Ascending aorta (tissue), 2 donors: ENCODE data around the gene TMEM269. TPM values are rescaled to one million over a fixed set of nuclear protein-coding genes. Genes with fewer than 3 reads are reported as not detected.

Experiments used
- DNase-seq, 2 donors: peaks; one replicate each; pipeline ENCODE4 v3.0.0-alpha.2; 2019; ENCODE audit warnings: low spot score in 2 of 2
- H3K27ac ChIP-seq, 2 donors: fragments of 200-600 bp; sonication (generic); one replicate each; pipeline ENCODE4 v1.5.1; 2016 to 2017; ENCODE audit warnings: mild to moderate bottlenecking in 1 of 2
- H3K27me3 ChIP-seq: fragments of 200-600 bp; sonication (generic); one replicate; pipeline ENCODE4 v1.5.1; 2017
- H3K36me3 ChIP-seq, 2 donors: fragments of 200-600 bp; sonication (generic); one replicate each; pipeline ENCODE4 v1.5.1; 2016
- H3K4me1 ChIP-seq, 2 donors: fragments of 200-600 bp; sonication (generic); one replicate each; pipeline ENCODE4 v1.5.1; 2016 to 2017; ENCODE audit warnings: mild to moderate bottlenecking in 1 of 2
- H3K4me3 ChIP-seq, 2 donors: fragments of 200-600 bp; sonication (generic); one replicate each; pipeline ENCODE4 v1.5.1; 2016 to 2017; ENCODE audit warnings: mild to moderate bottlenecking in 1 of 2
- H3K9me3 ChIP-seq, 2 donors: fragments of 200-600 bp; sonication (generic); one replicate each; pipeline ENCODE4 v1.5.1; 2016
- CTCF ChIP-seq, 3 experiments: fragments of 200-600 bp in 2 of 3; fragments of 450-650 bp in 1 of 3; sonication (generic) in 2 of 3; IDR thresholded peaks; one replicate each; pipeline ENCODE4 v1.5.1; 2016 to 2019; ENCODE audit warnings: antibody characterized with exemption in 3 of 3, mild to moderate bottlenecking in 1 of 3, moderate library complexity in 1 of 3
- intact Hi-C: fragments of 100-400 bp; cut with DNase I; formaldehyde crosslinking; loops from one replicate; pipeline ENCODE4 v1.15.1; 2023
- total RNA-seq: library from RNA; depleted of rRNA; stranded (reverse); fragments of >200 nt; gene quantifications from one replicate; pipeline ENCODE4 v1.1.0, GENCODE V29; 2016

Gene TMEM269
- total RNA-seq, 1 donor from 2014 or later, result not detected

DNA sequence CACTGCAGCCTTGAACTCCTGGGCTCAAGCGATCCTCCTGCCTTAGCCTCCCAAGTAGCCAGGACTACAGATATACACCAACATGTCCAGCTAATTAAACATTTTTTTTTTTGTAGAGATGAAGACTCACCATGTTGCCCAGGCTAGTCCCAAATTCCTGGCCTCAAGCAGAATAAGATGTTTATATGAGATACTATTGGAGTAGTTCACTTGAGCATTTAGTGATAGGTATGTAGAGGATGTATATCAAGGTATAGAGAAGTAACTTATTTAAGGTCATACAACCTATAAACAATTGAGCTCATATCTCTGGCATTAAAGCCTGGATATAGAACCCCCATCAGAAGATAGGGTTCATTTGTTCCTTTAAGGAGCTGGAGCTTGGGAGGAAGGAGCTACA is 4.6 kb upstream of the TMEM269 start:
- DNase-seq, result no peak
- intact Hi-C loops, result no loop called here
- H3K36me3 ChIP-seq, result peaks cover 24 to 45% of the 10 kb centered on the region in 2 donors
- H3K9me3 ChIP-seq, result no peaks in the 10 kb centered on the region
- no peak overlapping the region for H3K27ac ChIP-seq
- peaks cover 0 to 3% of the 10 kb centered on the region in 2 donors for H3K4me1 ChIP-seq
- H3K27me3 ChIP-seq, result no peaks in the 10 kb centered on the region
- no peak for TF ChIP-seq CTCF (IDR thresholded peaks at IDR 0.05)
- no peak overlapping the region for H3K4me3 ChIP-seq

DNA sequence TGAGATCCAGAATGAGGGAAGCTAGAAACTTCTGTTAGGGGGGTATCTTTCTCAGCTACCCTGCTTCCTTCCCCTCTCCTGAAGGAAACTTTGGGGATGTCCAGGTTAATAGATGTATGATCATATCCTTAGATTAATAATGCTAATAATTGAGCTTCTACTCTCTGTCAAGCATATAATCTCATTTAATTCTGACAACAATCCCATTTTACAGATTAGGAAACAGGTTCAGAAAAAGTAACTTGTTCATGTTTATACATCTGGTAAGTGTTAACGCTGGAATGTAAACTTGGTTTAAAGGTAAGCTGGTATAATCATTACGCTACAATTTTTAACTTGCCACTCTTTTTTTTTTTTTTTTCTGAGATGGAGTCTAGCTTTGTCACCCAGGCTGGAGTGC is 1.7 kb upstream of the TMEM269 start:
- no peak for TF ChIP-seq CTCF (IDR thresholded peaks at IDR 0.05)
- Histone ChIP-seq H3K4me1 (peaks cover 0 to 3% of the 10 kb centered on the region in 2 donors), H3K27me3 (no peaks in the 10 kb centered on the region), H3K27ac (no peak overlapping the region), H3K9me3 (no peaks in the 10 kb centered on the region), H3K4me3 (no peak overlapping the region), H3K36me3 (peaks cover 0 to 15% of the 10 kb centered on the region in 2 donors)
- intact Hi-C loops, result no loop called here
- no peak for DNase-seq

- intact Hi-C loops, result no loop called here
- no peak for TF ChIP-seq CTCF (IDR thresholded peaks at IDR 0.05)
- peak overlapping the region; percentile 42 to 65 for H3K4me3 ChIP-seq
- H3K9me3 ChIP-seq, result no peaks in the 10 kb centered on the region
- H3K36me3 ChIP-seq, result peaks cover 0 to 13% of the 10 kb centered on the region in 2 donors
- no peaks in the 10 kb centered on the region for H3K27me3 ChIP-seq
- no peak overlapping the region for H3K27ac ChIP-seq
- no peak for DNase-seq
- H3K4me1 ChIP-seq, result peaks cover 0 to 3% of the 10 kb centered on the region in 2 donors
Measured at GRCh38 chr1:42784547-42784945, 245 bp upstream of the TMEM269 start.

GRCh38 chr1:42786097-42786496 is 1.3 kb downstream of the TMEM269 start:
- H3K9me3 ChIP-seq, result no peaks in the 10 kb centered on the region
- no peak overlapping the region for H3K4me3 ChIP-seq
- H3K27me3 ChIP-seq, result no peaks in the 10 kb centered on the region
- no peak for DNase-seq
- H3K27ac ChIP-seq, result no peak overlapping the region
- no peak for TF ChIP-seq CTCF (IDR thresholded peaks at IDR 0.05)
- intact Hi-C loops, result no loop called here
- H3K4me1 ChIP-seq, result peaks cover 0 to 3% of the 10 kb centered on the region in 2 donors
- H3K36me3 ChIP-seq, result peaks cover 0 to under 1% of the 10 kb centered on the region in 2 donors

DNA sequence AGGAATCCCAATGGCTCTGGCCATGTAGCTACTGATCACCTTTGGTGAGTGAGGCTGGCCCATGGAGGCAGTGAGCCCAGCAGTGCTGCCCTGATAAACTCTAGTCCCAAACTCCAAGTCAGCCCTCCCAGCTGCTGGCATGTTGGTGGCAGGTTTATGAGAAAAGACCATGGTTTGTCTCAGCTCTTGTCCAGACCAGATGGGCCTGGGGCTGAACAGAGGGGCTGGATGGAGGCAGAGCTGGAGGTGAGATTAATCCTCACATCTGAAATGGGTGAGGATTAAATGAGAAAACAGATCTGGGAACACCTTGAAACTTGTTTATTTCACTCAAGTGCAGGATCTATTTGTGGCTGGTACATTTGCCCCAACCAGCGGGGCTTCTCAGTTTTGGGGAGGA is 3.2 kb downstream of the TMEM269 start:
- no peak overlapping the region for H3K27ac ChIP-seq
- no peaks in the 10 kb centered on the region for H3K9me3 ChIP-seq
- no peak overlapping the region for H3K4me3 ChIP-seq
- intact Hi-C loops, result no loop called here
- DNase-seq, result no peak
- no peaks in the 10 kb centered on the region for H3K27me3 ChIP-seq
- H3K36me3 ChIP-seq, result no peaks in the 10 kb centered on the region
- no peak for TF ChIP-seq CTCF (IDR thresholded peaks at IDR 0.05)
- H3K4me1 ChIP-seq, result peaks cover 0 to 3% of the 10 kb centered on the region in 2 donors

DNA sequence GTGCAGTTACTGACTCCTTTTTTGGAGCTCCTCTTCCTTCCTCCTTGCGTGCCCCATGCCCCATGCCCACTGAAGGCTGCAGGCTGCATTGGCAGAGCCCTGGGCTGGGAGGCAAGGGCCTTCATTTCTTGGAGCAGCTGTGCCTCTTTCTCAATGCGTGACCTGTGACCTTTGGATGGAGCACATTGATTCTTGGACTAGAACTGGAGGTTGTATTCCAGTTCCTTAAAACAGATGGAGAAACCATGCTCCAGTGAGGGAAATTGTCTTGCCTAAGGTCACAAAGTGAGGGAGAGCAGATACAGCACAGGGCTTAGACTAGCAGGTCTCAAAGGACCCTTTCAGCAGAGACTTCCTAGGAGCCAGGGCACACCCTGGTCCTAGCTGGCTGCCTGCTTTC is 9.0 kb downstream of the TMEM269 start:
- H3K27me3 ChIP-seq, result no peaks in the 10 kb centered on the region
- intact Hi-C loops, result no loop called here
- H3K4me1 ChIP-seq, result no peaks in the 10 kb centered on the region
- no peak for TF ChIP-seq CTCF (IDR thresholded peaks at IDR 0.05)
- DNase-seq, result no peak
- H3K27ac ChIP-seq, result no peak overlapping the region
- H3K9me3 ChIP-seq, result no peaks in the 10 kb centered on the region
- no peak overlapping the region for H3K4me3 ChIP-seq
- H3K36me3 ChIP-seq, result no peaks in the 10 kb centered on the region
